ENCODE measurements around the gene CDC6. TPM values are rescaled to one million over a fixed set of nuclear protein-coding genes. Genes with fewer than 3 reads are reported as not detected.

CDC6 gene
- total RNA-seq, 4 donors from 2014 or later, result 0.16 to 2.2 (median 0.30) TPM

GRCh38 chr17:40286473-40286872 lies 1.2 kb upstream of the CDC6 start:
- TF ChIP-seq CTCF (IDR thresholded peaks at IDR 0.05; ENCODE audit: low read depth), result no peak

- no peak for TF ChIP-seq CTCF (IDR thresholded peaks at IDR 0.05; ENCODE audit: low read depth)
Measured at GRCh38 chr17:40287159-40287493, 553 bp upstream of the CDC6 start.

- no peak for TF ChIP-seq CTCF (IDR thresholded peaks at IDR 0.05; ENCODE audit: low read depth)
Measured at GRCh38 chr17:40290629-40291280, 3.1 kb downstream of the CDC6 start.

GRCh38 chr17:40291281-40291664 lies 3.6 kb downstream of the CDC6 start:
- TF ChIP-seq CTCF (IDR thresholded peaks at IDR 0.05; ENCODE audit: low read depth), result no peak

DNA sequence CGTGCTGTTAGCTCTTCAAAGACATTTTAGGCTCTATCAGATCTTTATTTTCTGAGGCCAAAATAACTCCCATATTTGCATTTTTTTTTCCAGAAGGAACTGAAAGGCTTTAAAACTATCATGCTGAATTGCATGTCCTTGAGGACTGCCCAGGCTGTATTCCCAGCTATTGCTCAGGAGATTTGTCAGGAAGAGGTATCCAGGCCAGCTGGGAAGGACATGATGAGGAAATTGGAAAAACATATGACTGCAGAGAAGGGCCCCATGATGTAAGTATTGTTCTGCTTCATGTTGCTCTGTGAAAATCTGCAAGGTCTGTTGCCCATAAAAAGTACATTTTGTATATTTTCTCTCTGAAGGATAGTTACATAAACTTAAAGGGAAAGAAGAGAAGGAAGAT lies 5.7 kb downstream of the CDC6 start:
- no peak for TF ChIP-seq CTCF (IDR thresholded peaks at IDR 0.05; ENCODE audit: low read depth)

DNA sequence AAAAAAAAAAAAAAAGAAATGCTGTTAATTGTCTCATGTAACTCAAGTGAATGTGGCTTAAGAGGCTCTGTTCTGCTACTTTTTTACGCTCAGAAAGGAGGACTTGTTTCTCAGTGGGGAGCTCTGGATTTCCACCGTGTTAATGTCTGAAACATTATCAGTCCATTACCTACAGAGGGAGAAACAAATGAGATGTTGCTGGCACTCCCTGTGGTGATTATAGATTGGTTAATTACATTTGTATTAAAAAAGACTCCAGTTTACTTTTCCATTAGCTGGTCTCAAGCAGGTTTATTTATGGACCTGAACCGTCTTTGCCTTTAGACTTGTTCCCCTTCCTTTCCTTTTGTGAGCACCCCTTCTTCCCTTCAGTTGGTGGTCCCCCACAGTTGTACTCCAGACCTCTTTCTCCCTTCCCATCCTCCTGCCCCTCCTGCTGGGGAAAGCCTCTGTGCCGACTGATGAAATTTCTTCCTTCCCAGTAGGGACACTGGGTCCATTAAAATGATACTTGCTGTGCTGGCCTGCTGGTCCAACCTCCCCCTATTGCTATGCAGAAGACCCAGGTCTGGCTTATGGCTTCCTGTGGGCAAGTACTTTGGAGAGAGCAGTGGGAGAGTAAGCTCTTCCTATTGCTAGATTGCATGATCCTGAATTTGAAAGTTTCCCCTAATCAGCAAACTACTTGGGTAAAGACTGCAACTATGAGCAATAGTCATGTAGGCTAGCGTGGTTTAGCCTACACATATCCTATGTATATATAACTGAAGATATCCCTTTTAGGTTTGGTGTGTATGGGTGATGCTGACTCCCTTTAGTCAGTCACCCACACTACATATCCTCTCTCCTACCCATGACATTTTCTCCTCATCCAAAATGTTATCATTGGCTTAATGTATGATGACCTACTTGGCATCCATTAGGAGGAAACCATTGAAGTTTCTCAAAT lies 8.1 kb downstream of the CDC6 start:
- TF ChIP-seq CTCF (IDR thresholded peaks at IDR 0.05; ENCODE audit: low read depth), result no peak

DNA sequence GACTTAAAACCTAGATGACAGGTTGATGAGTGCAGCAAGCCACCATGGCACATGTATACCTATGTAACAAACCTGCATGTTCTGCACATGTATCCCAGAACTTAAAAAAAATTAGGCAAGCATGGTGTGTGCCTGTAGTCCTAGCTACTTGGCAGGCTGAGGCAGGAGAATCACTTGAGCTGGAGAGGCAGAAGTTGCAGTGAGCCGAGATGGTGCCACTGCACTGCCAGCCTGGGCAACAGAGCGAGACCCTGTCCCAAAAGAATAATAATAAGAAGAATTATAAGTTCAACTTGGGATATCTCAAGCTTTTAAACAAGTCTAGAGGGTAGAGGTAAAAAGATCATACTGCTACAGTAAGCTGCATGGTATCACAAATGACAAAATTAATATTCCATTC lies 9.8 kb downstream of the CDC6 start:
- TF ChIP-seq CTCF (IDR thresholded peaks at IDR 0.05; ENCODE audit: low read depth), result no peak
